GM12865 (cell line): ENCODE measurements around the gene SLC25A34.

Experiments
- DNase-seq: peaks from one replicate; pipeline ENCODE4 v3.0.0; 2010; ENCODE audit warnings: low read depth
- H3K4me3 ChIP-seq: 2 replicates; pipeline ENCODE4 v1.5.1; 2011; ENCODE audit warnings: mild to moderate bottlenecking, low read depth, low read length, control low read depth
- CTCF ChIP-seq: IDR thresholded peaks from 2 replicates; pipeline ENCODE4 v1.5.1; 2011; ENCODE audit warnings: low read length, control low read depth, low read depth, inconsistent platforms; ENCODE audit not compliant: insufficient read depth; ENCODE audit errors: missing control alignments

The SLC25A34 gene

GRCh38 chr1:15704526-15705183 lies 31.4 kb upstream of the SLC25A34 start:
- H3K4me3 ChIP-seq = no peak overlapping the region
- DNase-seq = no peak
- TF ChIP-seq CTCF = no peak

GRCh38 chr1:15705184-15705566 lies 30.9 kb upstream of the SLC25A34 start:
- no peak for DNase-seq

GRCh38 chr1:15706751-15707150 lies 29.3 kb upstream of the SLC25A34 start:
- TF ChIP-seq CTCF = no peak
- no peak overlapping the region for H3K4me3 ChIP-seq
- no peak for DNase-seq

More at GRCh38 chr1:15705184-15705566, 30.9 kb upstream of the SLC25A34 start:
- no peak for TF ChIP-seq CTCF
- no peak overlapping the region for H3K4me3 ChIP-seq

- no peak overlapping the region for H3K4me3 ChIP-seq
- no peak for DNase-seq
- TF ChIP-seq CTCF = no peak
These were observed 28.7 kb upstream of the SLC25A34 start for GRCh38 chr1:15707239-15707925.

GRCh38 chr1:15708486-15709137 lies 27.4 kb upstream of the SLC25A34 start:
- no peak for TF ChIP-seq CTCF
- no peak for DNase-seq

GRCh38 chr1:15709226-15709625 lies 26.8 kb upstream of the SLC25A34 start:
- TF ChIP-seq CTCF = no peak
- DNase-seq = no peak
- no peak overlapping the region for H3K4me3 ChIP-seq

More at GRCh38 chr1:15708486-15709137, 27.4 kb upstream of the SLC25A34 start:
- H3K4me3 ChIP-seq = no peak overlapping the region
